GM18907 (cell line): ENCODE data around the gene DLG3.
"Not testable (repeated sequence)": the region's sequence is repeated elsewhere in the genome, so short reads cannot be mapped to it uniquely, and the experiment has no call there.

Experiments used
- ATAC-seq: cut with Tn5 transposase; IDR thresholded peaks from one replicate; pipeline ENCODE4 v1.9.1; 2021; ENCODE audit warnings: mild to moderate bottlenecking, moderate library complexity; ENCODE audit not compliant: unreplicated experiment

The DLG3 gene

DNA sequence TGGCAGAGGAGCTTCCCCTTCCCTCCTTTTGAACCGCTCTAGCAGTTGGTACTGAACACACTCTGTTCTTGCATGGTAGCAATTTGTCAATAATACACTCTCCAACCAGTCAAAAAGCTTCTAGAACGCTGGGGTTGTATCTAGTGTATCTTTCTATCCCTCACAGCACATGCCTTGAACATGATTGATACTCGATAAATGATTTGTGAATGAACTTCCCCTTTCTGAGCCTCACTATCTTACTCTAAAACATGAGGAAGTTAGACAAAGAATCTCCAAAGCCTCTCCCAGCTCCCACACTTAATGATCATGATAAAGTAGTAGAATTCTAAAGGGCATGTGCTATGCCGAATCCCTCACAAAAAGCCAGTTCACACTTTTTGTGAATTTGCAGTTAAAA lies 64.4 kb downstream of the DLG3 start:
- ATAC-seq: peak; percentile 32

DNA sequence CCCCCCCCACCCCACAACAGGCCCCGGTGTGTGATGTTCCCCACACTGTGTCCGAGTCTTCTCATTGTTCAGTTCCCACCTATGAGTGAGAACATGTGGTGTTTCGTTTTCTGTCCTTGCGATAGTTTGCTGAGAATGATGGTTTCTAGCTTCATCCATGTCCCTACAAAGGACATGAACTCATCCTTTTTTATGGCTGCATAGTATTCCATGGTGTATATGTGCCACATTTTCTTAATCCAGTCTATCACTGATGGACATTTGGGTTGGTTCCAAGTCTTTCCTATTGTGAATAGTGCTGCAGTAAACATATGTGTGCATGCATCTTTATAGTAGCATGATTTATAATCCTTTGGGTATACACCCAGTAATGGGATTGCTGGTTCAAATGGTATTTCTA lies 70.6 kb downstream of the DLG3 start:
- not testable (repeated sequence) for ATAC-seq

DNA sequence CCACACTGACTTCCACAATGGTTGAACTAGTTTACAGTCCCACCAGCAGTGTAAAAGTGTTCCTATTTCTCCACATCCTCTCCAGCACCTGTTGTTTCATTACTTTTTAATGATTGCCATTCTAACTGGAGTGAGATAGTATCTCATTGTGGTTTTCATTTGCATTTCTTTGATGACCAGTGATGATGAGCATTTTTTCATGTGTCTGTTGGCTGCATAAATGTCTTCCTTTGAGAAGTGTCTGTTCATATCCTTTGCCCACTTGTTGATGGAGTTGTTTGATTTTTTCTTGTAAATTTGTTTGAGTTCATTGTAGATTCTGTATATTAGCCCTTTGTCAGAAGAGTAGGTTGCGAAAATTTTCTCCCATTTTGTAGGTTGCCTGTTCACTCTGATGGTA lies 71.1 kb downstream of the DLG3 start:
- not testable (repeated sequence) for ATAC-seq

DNA sequence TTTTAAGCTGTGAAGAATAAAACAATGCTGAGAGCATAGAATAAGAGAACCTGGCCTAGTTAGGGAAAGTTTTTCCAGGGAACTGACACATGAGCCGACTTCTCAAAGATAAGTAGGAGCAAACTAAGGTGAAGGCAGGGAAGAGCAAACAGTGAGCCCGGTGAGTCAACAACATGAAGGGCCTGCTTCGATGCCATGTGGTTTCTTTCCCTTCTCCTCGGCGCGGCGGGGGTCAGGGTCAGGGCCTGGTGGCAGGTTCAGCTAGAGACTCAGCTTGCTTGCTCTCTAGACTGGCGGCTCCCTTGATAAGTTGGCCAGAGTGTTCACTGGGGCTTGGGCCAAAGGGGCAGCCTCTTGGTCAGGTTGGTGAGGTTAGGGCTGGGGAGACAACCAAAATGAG lies 81.1 kb downstream of the DLG3 start:
- ATAC-seq: no peak

DNA sequence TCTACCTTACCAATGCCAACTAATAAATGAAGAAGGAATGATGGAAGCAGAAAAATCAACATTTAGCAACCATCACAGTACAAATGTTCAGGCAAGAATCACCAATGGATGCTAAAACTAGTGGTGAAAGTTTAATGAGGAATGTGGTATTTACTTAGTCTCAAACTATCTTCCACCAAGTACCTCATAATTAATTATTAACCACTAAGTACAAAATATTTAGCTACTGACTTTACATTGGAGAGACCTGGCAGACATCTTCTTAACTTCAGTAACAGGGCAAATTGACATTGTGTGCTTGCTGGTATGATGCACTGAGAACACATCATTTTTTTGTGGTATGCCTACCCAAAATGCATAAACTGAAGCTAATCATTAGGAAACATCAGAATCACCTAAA lies 82.4 kb downstream of the DLG3 start:
- no peak for ATAC-seq

DNA sequence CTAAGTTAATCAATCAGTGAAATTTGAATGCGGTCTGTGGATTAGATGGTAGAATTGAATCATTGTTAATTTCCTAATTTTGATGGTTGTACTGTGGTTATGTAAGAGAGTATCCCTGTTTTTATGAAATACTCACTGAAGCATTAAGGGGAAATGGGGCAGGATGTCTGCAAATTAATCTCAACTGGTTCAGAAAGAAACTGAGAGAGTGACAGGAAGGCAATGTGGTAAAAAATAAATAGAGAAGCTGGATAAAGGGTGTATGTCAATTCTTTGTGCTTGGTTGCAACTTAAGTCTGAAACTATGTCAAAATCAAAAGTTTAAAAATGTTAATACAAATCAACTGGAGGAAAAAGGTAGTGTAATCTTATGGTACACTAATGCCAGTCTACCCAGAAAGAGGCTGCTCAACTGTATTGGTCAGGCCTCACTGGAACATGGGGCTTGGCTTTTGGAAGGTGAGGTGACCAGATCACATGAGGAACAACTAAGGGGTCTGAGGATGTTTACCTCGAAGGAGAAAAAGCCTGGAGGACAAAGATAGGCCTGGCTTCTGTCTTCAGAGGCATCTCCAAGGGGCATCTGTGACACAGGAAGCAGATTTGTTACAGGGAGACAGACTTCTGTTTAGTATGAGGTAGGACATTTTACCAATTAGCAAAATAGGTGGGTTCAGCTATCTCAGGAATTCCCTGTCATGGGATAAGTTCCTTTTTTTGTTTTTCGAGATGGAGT lies 83.1 kb downstream of the DLG3 start:
- ATAC-seq: no peak

DNA sequence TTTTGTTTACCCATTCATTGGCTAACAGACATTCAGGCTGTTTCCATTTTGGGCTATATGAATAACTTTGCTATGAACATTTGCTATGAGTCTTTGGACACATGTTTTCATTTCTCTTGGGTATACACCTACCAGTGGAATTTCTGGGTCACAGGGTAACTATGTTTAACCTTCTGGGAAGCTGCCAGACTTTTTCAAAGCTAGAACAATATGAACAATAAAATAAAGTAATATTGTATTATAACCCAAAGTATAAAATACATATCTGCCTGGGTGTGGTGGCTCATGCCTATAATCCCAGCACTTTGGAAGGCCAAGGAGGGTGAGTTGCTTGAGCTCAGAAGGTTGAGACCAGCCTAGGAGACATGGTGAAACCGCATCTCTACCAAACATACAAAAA lies 90.6 kb downstream of the DLG3 start:
- no peak for ATAC-seq

DNA sequence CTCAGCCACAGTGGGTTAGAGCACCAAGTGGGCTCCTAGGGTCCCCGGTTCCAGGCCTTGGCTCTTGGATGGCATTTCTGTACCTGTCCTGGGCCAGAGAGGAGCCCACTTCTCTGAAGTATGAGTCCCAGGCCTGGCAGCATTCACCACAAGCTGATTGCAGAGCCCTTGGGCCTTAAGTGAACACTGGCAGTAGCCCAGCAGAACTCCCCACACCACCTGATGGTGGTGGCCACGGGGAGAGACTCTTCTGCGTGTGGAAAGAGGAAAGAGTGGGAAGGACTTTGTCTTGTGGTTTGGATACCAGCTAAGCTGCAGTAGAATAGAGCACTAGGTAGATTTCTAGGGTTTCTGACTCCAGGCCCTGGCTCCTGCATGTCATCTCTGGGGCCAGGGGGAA lies 104.8 kb downstream of the DLG3 start:
- ATAC-seq: no peak

DNA sequence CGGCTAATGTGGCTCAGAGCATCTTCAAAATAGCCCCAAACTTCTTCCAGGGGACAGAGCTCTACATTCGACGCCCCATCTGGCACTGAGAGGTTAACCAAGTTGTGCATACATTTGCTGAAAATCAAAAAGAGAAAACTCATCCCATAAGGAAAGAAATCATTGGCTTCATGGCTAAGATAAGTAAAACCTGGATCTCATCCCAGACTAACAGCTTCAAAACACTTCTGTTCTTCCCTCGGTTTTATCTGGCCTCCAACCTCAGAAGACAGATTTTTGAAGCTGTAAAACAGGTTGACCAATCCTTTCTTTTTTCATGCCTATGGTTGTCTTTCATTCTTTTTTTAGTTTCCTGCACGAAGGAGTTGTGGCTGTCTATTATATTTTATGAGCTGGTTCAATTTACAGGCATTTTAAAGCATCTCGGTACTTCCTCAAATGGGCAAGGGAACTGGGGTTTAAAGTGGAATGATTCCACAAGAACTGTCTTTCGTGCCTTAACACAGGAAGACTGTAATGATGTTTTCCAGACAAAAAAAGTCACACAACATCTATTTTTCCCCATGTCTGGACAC lies 107.6 kb downstream of the DLG3 start:
- ATAC-seq: no peak

DNA sequence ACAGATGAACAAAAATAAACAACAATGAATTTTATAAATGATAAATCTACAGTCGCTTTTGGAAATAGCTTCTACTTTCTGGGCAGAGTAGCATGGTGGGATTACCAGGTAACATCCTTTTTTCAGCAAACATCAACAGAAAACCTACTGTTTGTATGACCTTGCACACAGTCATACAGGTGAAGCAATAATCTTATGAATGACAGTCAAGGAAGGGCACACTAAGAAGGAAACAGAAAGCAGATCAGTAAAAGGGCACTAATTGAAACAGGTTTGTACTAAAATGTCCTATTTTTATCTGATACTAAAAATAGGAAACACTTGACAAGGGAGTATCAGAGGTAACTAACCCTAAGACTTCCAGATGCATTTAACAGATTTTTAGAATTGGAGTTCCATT lies 108.9 kb downstream of the DLG3 start:
- ATAC-seq: peak; percentile 62

DNA sequence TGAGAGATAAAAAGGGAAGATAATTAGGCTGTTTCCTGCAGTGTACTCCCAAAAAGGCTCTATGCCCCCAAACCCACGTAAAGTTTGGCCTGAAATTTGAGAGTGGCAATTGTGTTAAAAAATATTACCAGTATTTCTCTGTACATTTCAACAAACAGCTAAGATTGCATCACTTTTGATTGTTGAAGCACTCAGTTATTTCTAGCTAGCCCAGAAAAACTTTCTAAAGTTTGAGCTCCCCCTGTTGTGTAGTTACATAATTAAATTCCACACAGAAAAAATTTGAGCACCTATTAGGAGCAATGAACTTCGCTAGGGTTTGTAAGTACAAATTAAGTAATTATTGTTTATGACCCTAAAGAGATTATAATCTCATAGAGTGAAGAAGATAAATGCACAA lies 109.4 kb downstream of the DLG3 start:
- no peak for ATAC-seq

DNA sequence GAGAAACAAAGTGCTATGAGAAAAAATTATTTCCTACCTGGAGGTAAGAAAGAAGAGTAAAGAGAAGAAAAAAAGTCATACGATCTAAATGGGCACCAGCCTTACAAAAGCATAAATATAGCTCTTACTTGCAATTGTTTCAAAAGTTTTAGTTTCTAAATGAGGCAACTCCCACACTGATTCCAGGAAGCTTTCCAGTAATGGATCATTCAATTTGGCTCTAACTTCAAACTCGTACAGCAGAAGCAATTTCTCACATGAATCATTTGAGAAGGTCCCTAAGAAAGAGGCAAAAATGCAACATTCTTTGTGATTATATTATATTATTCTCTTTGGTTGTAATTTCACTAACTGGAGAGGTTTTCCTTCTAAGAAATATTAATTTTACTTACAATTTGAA lies 109.9 kb downstream of the DLG3 start:
- no peak for ATAC-seq

DNA sequence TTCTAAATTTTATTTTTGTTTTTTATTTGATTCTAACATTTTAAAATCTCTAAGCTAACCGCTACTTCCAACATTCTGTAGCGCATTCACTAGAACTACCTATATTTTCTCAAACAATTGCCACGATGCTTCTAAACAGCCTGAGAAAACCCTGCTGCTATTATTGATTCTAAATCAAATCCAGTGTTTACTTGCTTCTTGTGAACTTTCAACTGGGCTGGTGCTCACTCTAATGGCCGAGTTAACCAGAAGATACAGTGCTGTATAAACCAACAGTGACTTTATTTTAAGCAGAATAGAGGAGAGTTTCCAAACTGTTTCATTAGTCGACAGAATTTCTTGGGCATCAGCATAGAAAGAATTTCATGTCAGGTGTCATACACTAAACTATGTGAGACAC lies 110.3 kb downstream of the DLG3 start:
- ATAC-seq: no peak
